HG03342 (cell line): ENCODE measurements around the gene SIGLEC7.

Experiments used
- ATAC-seq: cut with Tn5 transposase; IDR thresholded peaks from one replicate; pipeline ENCODE4 v1.9.1; 2021; ENCODE audit warnings: mild to moderate bottlenecking, moderate library complexity; ENCODE audit not compliant: unreplicated experiment

SIGLEC7 gene

GRCh38 chr19:51142119-51142518, at the start of gene SIGLEC7:
Gene SIGLEC7, plus strand, starts transcription at chr19:51142301. Its CDS starts 69 bp downstream, at chr19:51142370.
- ATAC-seq, result no peak

GRCh38 chr19:51093101-51093500, 49.0 kb upstream of the SIGLEC7 start:
- no peak for ATAC-seq

DNA sequence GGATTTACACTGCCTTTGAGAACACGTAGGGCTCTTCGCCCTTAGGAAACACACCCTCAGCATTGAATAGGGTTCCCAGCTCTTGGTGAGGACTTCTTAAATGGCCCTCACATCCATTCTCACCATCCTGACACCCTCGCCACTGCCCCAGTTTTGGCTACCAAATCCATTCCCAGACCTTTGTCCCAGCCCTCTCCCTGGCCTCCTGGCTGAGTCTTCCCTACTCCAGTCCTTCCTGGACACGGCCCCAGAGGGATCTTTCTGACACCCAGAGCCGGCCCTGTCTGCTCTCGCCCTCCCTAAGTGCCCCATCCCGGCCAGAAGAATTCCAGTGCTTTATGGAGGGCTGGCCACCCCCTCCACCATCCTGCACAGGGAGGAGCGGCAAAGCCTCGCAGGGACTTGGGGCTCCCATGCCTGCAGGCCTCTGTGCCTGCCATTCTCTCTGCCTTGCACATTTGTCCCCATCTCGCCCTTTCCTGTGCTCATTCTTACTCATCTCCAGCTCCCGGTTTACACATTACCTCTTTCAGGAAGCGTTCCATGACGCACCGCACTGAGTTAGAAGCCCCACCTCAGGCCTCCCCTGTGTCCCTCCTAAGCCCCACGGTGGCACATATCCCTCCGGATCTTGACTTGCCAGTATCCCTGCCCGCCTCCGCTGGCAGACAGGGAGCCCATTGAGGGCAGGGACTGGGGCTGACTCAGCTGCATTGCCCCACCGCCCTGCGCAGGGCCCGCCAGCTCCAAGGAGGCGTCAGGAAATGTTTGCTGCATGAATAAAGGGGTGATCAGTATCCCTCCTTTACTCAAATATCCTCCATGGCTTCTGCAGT, 48.4 kb upstream of the SIGLEC7 start:
- ATAC-seq, result no peak

DNA sequence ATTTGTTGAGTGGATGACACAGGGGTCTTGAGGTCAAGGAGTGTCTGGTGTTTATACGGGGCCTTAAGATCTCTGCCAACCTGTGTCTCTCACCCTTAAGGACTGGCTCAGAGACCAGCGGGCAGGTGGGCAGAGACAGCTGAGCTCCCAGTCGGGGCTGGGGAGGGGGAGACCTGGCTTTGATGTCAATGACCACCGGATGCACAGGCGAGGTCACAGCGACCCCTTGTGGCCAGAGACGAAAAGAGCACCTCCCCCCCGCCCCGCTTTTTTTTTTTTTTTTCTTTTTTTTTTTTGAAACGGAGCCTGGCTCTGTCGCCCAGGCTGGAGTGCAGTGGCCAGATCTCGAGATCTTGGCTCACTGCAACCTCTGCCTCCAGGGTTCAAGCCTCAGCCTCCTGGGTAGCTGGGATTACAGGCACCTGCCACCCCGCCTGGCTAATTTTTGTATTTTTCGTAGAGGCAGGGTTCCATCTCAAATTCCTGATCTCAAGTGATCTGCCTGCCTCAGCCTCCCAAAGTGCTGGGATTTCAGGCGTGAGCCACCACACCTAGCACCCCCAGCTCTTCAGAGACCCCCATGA, 47.3 kb upstream of the SIGLEC7 start:
- ATAC-seq, result no peak

GRCh38 chr19:51096473-51097165, 45.5 kb upstream of the SIGLEC7 start:
- ATAC-seq, result no peak

GRCh38 chr19:51097166-51097738, 44.8 kb upstream of the SIGLEC7 start:
- ATAC-seq, result no peak

- no peak for ATAC-seq
Measured at GRCh38 chr19:51097796-51098195, 44.3 kb upstream of the SIGLEC7 start.

- ATAC-seq, result no peak
Measured at GRCh38 chr19:51098365-51099046, 43.6 kb upstream of the SIGLEC7 start.

GRCh38 chr19:51099047-51099382, 43.1 kb upstream of the SIGLEC7 start:
- ATAC-seq, result no peak

- ATAC-seq, result no peak
Measured at GRCh38 chr19:51100601-51101000, 41.5 kb upstream of the SIGLEC7 start.

- no peak for ATAC-seq
Measured at GRCh38 chr19:51101171-51101865, 40.8 kb upstream of the SIGLEC7 start.

- no peak for ATAC-seq
Measured at GRCh38 chr19:51102991-51103390, 39.1 kb upstream of the SIGLEC7 start.

- ATAC-seq, result no peak
Measured at GRCh38 chr19:51103926-51104341, 38.2 kb upstream of the SIGLEC7 start.

DNA sequence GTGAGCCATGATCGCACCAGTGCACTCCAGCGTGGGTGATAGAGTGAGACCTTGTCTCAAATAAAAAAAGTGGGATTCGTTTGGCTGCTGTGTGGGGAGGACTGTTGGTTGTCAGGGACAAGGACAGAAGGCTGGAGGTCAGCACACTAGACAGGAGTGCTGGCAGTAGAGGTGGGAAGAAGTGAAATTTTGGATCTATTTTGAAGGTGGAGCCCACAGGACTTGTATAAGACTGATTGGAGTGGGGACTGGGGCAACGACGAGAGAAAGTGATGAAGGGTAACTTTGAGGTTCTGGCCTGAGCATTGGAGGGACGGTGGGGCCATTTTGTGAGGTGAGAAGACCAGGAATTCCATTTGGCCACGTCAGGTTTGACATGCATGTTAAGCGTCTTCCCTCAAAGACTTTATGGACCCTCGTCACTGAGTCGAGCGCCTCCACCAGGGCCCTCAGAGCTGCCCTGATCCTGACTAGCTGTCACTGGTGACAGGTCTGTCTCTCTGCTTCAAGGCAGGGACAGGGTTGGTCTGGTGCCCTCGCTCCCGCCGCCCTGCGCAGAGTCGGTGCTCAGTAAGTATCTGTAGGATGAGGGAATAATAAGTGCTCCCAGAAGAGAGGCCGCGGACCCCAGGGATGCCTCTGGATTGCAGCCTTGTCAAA, 34.6 kb upstream of the SIGLEC7 start:
- ATAC-seq, result peak; percentile 5

DNA sequence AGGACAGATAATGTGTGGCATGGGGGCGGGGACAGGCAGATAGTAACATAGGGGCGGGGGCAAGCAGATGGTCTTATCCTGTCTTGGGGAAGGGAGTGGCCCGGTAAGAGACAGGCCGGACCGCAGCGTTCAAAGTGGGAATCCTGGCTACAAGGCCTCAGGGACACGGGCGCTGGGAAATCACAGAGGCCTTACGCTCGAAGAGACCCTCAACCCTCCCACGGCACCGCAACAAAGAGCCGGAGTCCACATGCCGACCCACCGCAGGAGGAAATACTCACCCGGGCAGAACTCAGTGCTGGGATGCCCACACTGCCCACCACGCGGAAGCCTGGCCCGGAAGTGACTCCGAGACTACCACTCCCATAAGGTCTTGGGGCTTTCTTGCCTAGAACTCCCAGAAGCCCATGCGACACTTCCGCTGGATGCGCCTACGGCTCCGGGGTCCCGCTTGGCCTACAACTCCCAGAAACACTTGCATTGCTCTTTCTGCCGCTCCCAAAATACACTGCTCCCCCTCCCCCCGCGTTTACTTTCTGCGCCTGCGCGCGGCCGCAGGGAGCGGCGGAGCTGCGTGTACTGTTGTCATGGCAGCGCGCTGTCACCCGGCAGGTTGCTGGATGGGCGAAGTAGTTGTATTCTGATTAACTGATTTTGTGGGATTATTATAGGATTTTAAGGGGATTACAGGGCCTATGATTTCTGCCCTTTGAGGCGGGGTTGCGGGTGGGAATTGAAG, 33.9 kb upstream of the SIGLEC7 start, which contains the start of gene CTU1:
CTU1 (minus strand) TSS at position 344 of the 739 bp plus-strand sequence. CDS start 3,840 bp downstream, outside the sequence.
- ATAC-seq, result peak; percentile 93

DNA sequence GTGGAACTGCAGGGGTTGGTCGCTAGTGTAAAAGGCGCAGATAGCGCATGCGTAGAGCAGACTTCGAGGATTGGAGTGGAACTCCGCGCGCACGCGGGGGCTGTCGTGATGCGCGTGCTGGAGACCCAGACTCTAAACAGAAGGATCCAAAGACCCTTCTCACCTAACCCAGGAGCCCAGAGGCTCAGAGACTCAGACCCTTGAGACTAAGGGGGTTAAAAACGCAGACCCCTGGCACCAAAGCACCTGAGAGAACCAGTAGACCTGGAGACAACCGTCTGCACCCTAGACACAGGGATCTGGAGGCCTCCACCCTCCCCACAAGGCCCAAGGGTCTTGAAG, 33.3 kb upstream of the SIGLEC7 start:
- peak; percentile 26 for ATAC-seq

DNA sequence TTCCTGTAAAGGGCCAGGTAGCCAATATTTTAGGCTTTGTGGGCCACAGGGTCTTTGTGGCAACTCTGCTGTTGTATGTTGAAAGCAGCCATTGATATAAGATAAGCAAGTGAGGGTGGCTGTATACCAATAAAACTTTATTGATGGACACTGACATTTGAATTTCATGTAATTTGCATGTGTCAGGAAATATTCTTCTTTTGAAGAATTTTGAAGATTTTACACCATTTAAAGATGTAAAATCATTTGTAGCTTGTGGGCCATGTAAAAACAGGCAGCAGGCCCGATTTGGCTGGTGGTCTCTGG, 31.5 kb upstream of the SIGLEC7 start:
- ATAC-seq, result no peak

DNA sequence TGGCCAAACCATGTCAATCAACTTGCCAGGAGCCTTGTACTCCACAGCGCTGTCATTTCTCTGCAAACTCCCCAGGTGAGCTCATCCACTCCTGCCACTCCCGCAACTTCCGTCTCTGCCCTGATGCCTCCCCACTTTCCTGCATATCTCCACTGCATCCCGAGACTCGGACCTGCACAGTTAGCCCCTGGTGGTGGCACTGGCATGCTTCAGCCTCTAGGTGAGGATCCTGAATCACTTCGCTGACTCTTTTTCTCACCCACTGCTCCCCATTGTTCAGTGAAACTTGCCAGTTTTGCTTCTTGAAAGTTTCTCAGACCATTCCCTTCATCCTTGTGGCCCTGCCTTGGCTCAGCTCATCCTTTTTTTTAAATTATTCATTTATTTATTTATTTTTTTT, 30.5 kb upstream of the SIGLEC7 start:
- no peak for ATAC-seq

GRCh38 chr19:51114087-51114729, 27.9 kb upstream of the SIGLEC7 start:
- no peak for ATAC-seq
